ENCODE measurements around the gene EXOC6B. TPM values are rescaled to one million over a fixed set of nuclear protein-coding genes. Genes with fewer than 3 reads are reported as not detected.

Gene EXOC6B
- total and polyA plus RNA-seq, 2 of the 8 experiments (the other 6 are each of a cell fraction or from before 2014, with no cell fraction given), result 13.5 to 33.0 TPM

DNA sequence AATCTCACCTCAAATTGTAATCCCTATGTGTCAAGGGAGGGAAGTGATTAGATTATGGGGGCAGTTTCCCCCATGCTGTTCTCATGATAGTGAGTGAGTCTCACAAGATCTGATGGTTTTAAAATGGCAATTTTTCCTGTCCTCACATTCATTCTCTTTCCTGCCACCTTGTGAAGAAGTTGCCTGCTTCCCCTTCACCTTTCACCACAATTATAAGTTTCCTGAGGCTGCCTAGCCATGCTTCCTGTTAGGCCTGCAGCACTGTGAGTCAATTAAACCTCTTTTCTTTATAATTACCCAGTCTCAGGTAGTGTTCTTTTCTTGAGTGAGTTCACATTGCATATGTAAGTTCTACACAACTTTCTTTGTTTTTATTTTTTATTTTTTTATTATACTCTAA is 271.5 kb downstream of the EXOC6B start:
- H3K14ac ChIP-seq (ENCODE audit: insufficient read length), result no peak overlapping the region
- H4K20me1 ChIP-seq (replicated peaks in 1 of 2; ENCODE audit: control insufficient read depth in 1 of 2, insufficient read depth in 2 of 2, low read length in 2 of 2), result no peaks in the 10 kb centered on the region
- H2BK15ac ChIP-seq (ENCODE audit: low read length), result no peak overlapping the region
- no peak overlapping the region for H3K18ac ChIP-seq (ENCODE audit: extremely low read depth, low read length)
- no peaks in the 10 kb centered on the region for H3K4me1 ChIP-seq (replicated peaks in 1 of 4; ENCODE audit: control insufficient read depth in 3 of 4, insufficient read depth in 4 of 4, low read length in 3 of 4)
- ChIA-PET POLR2A (ENCODE audit: partially characterized antibody) (no interaction called here), CTCF (ENCODE audit: partially characterized antibody) (no interaction called here)
- H2AFZ ChIP-seq (ENCODE audit: low read length), result no peak overlapping the region
- no peak overlapping the region for H3K4me3 ChIP-seq (ENCODE audit: extremely low read depth in 1 of 4, insufficient read depth in 2 of 4, low read depth in 3 of 4, low read length in 4 of 4)
- H3K36me3 ChIP-seq (ENCODE audit: control insufficient read depth in 2 of 4, insufficient read depth in 4 of 4, low read length in 3 of 4), result no peaks in the 10 kb centered on the region
- H2AK5ac ChIP-seq (ENCODE audit: low read depth, low read length), result no peak overlapping the region
- H3K4ac ChIP-seq (replicated peaks; ENCODE audit: insufficient read length, low read depth, low read length), result no peak overlapping the region
- H4K91ac ChIP-seq (replicated peaks; ENCODE audit: insufficient read length, low read length), result no peak overlapping the region
- no peaks in the 10 kb centered on the region for H3K79me1 ChIP-seq (ENCODE audit: low read depth, low read length)
- no peak overlapping the region for H2BK12ac ChIP-seq (ENCODE audit: low read depth, low read length)
- H3K27ac ChIP-seq (ENCODE audit: low read depth, low read length), result no peak overlapping the region
- H3K56ac ChIP-seq (replicated peaks; ENCODE audit: insufficient read length, low read depth, low read length), result no peak overlapping the region
- no peak overlapping the region for H3K4me2 ChIP-seq (ENCODE audit: insufficient read depth in 1 of 2, low read depth in 2 of 2, low read length in 2 of 2)
- no peak overlapping the region for H2BK120ac ChIP-seq (replicated peaks; ENCODE audit: low read depth, low read length)
- no peaks in the 10 kb centered on the region for H3K23me2 ChIP-seq (ENCODE audit: low read depth, low read length)
- H3K79me2 ChIP-seq (ENCODE audit: control insufficient read depth in 1 of 2, insufficient read depth in 2 of 2, low read length in 2 of 2), result no peaks in the 10 kb centered on the region
- no peaks in the 10 kb centered on the region for H3K27me3 ChIP-seq (replicated peaks in 1 of 4; ENCODE audit: control insufficient read depth in 3 of 4, extremely low read depth in 1 of 4, insufficient read depth in 3 of 4, low read length in 3 of 4)
- no peak overlapping the region for H2BK5ac ChIP-seq (ENCODE audit: low read depth, low read length)
- FAIRE-seq (no peak), DNase-seq (ENCODE audit: low read depth in 1 of 2, low spot score in 2 of 2) (no peak)
- H3K23ac ChIP-seq (ENCODE audit: insufficient read length), result no peak overlapping the region
- H3K9ac ChIP-seq (replicated peaks in 1 of 4; ENCODE audit: extremely low read depth in 1 of 4, low read depth in 3 of 4, low read length in 3 of 4), result no peak overlapping the region
- no peaks in the 10 kb centered on the region for H3K9me3 ChIP-seq (ENCODE audit: insufficient read depth in 2 of 2, low read depth in 1 of 2, low read length in 1 of 2)
- no peak overlapping the region for H4K5ac ChIP-seq (ENCODE audit: insufficient read length, low read depth, low read length)
- no peak overlapping the region for H4K8ac ChIP-seq (ENCODE audit: extremely low read depth, insufficient read depth, low read length)
- no peak overlapping the region for H2BK20ac ChIP-seq (ENCODE audit: low read length)
- TF ChIP-seq EZH2 (IDR thresholded peaks at IDR 0.05; ENCODE audit: low read depth, low read length, severe bottlenecking), result no peak
- no peak for TF ChIP-seq CBX8 (IDR thresholded peaks at IDR 0.05; ENCODE audit: borderline replicate concordance, low read depth, low read length)
- TF ChIP-seq KDM1A (IDR thresholded peaks at IDR 0.05; ENCODE audit: borderline replicate concordance, low read length), result no peak
- TF ChIP-seq SP1 (IDR thresholded peaks at IDR 0.05; ENCODE audit: low read depth, low read length), result no peak
- no peak for TF ChIP-seq TAF7 (optimal IDR thresholded peaks at IDR 0.05; ENCODE audit: borderline replicate concordance, low read depth, low read length)
